CD8-positive, alpha-beta memory T cell (primary cell): Measurements from ENCODE around the gene VDR. TPM values are rescaled to one million over a fixed set of nuclear protein-coding genes. Genes with fewer than 3 reads are reported as not detected.
"Not testable (repeated sequence)": the region's sequence is repeated elsewhere in the genome, so short reads cannot be mapped to it uniquely, and the experiment has no call there.

ENCODE experiments used
- CTCF ChIA-PET: fragments of 350-600 bp; sonication (Branson Sonifier 250); formaldehyde crosslinking; loops from one replicate; lab custom pipeline; 2021; ENCODE audit warnings: antibody characterized with exemption; lab: Charles Lee
- POLR2A ChIA-PET: fragments of 350-600 bp; sonication (Branson Sonifier 250); formaldehyde crosslinking; loops from one replicate; lab custom pipeline; 2021; ENCODE audit warnings: antibody characterized with exemption; lab: Charles Lee
- DNase-seq, 5 donors: peaks; one replicate each; pipeline versions ENCODE4 v3.0.0 to v3.0.0-alpha.2; 2020 to 2022; ENCODE audit warnings: mixed read lengths in 1 of 5
- H3K27ac ChIP-seq: one replicate; pipeline ENCODE4 v1.7.0; 2013; ENCODE audit warnings: low read depth, mild to moderate bottlenecking, low read length, moderate library complexity
- H3K27me3 ChIP-seq: 2 replicates; pipeline ENCODE4 v1.7.0; 2013; ENCODE audit warnings: low read length, mild to moderate bottlenecking; ENCODE audit not compliant: insufficient read depth, poor library complexity, severe bottlenecking
- H3K36me3 ChIP-seq: 2 replicates; pipeline ENCODE4 v1.7.0; 2013; ENCODE audit warnings: mild to moderate bottlenecking, low read length, moderate library complexity; ENCODE audit not compliant: insufficient read depth
- H3K4me1 ChIP-seq: 2 replicates; pipeline ENCODE4 v1.7.0; 2013; ENCODE audit warnings: mild to moderate bottlenecking, low read length, moderate library complexity; ENCODE audit not compliant: insufficient read depth
- H3K4me3 ChIP-seq: 2 replicates; pipeline ENCODE4 v1.7.0; 2013; ENCODE audit warnings: mild to moderate bottlenecking, low read length
- H3K9me3 ChIP-seq: 2 replicates; pipeline ENCODE4 v1.7.0; 2013; ENCODE audit warnings: mild to moderate bottlenecking, low read length
- H3K27ac Mint-ChIP-seq, 8 donors: one replicate each; pipeline ENCODE4 v1.8.0; 2020 to 2021; ENCODE audit warnings: mixed read lengths in 8 of 8, mild to moderate bottlenecking in 6 of 8, inconsistent platforms in 3 of 8, moderate library complexity in 3 of 8
- H3K27me3 Mint-ChIP-seq, 2 donors: one replicate each; pipeline ENCODE4 v1.8.0; 2020 to 2021; ENCODE audit warnings: mixed read lengths in 2 of 2, mild to moderate bottlenecking in 1 of 2, moderate library complexity in 1 of 2
- H3K36me3 Mint-ChIP-seq, 3 donors: one replicate each; pipeline ENCODE4 v1.8.0; 2020 to 2021; ENCODE audit warnings: mixed read lengths in 3 of 3, inconsistent platforms in 1 of 3, mild to moderate bottlenecking in 1 of 3
- H3K4me1 Mint-ChIP-seq, 3 donors: one replicate each; pipeline ENCODE4 v1.8.0; 2020 to 2021; ENCODE audit warnings: mixed read lengths in 3 of 3, inconsistent platforms in 1 of 3, mild to moderate bottlenecking in 1 of 3
- H3K4me3 Mint-ChIP-seq, 7 donors: one replicate each; pipeline ENCODE4 v1.8.0; 2020 to 2021; ENCODE audit warnings: mixed read lengths in 7 of 7, mild to moderate bottlenecking in 6 of 7, moderate library complexity in 4 of 7, inconsistent platforms in 2 of 7
- H3K9me3 Mint-ChIP-seq, 5 donors: one replicate each; pipeline ENCODE4 v1.8.0; 2020 to 2022; ENCODE audit warnings: mixed read lengths in 5 of 5, mild to moderate bottlenecking in 3 of 5, moderate library complexity in 2 of 5, inconsistent platforms in 1 of 5
- polyA plus RNA-seq: library from polyadenylated mRNA; unstranded; fragments of 300-500 nt; fragmentation: Illumina TruSeq; gene quantifications from one replicate; pipeline ENCODE4 v1.2.3, GENCODE V29; 2021
- total RNA-seq, 2 experiments: library from RNA; stranded (reverse); gene quantifications; one replicate each; pipeline ENCODE4 v1.2.3, GENCODE V29; 2021

VDR gene
- total and polyA plus RNA-seq, 3 experiments from 2014 or later = 0.54 to 83.4 (median 79.6) TPM

- Histone ChIP-seq H3K36me3 (no peaks in the 10 kb centered on the region), H3K4me3 (peak overlapping the region; percentile 57), H3K27ac (peak overlapping the region; percentile 33), H3K9me3 (no peaks in the 10 kb centered on the region), H3K27me3 (no peaks in the 10 kb centered on the region), H3K4me1 (peaks cover 80% of the 10 kb centered on the region)
- Mint-ChIP-seq H3K4me3 (peak overlapping the region; percentile 90 to 97 (median 93)), H3K9me3 (no peaks in the 10 kb centered on the region), H3K36me3 (peaks cover 0 to 11% (median 0%) of the 10 kb centered on the region in 3 donors), H3K27ac (peak overlapping the region; percentile 87 to 99 (median 95)), H3K4me1 (peaks cover 73 to 90% (median 87%) of the 10 kb centered on the region in 3 donors), H3K27me3 (peaks cover 0 to 2% of the 10 kb centered on the region in 2 donors)
- DNase-seq = no peak
- ChIA-PET CTCF (interaction anchor here (0.8 to 24.2 kb wide), 11 partner anchors 8 to 147 kb away, joined by 3 to 452 read pairs (median 5); partner anchors contain the start of genes RAPGEF3 and TMEM106C), POLR2A (interaction anchor here (1.2 to 3.0 kb wide), 2 partner anchors 9 to 12 kb away, joined by 3 to 23 read pairs; no protein-coding TSS in a partner anchor)
Observed at GRCh38 chr12:47816403-47817271, 88.2 kb downstream of the VDR start.

DNA sequence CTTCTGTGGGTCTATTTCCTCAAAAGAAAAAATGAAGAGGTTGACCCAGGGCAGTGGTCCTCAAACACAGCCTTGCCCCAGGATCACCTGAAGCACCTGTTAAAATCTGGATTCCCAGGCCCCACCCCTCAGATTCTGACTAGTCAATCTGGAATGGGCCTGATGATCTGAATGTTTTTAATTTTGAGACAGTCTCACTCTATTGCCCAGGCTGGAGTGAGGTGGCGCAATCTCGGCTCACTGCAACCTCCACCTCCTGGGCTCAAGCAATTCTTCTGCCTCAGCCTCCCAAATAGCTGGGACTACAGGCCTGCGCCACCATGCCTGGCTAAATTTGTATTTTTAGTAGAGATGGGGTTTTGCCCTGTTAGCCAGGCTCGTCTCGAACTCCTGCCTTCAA lies 89.3 kb downstream of the VDR start:
- H3K27ac Mint-ChIP-seq = peak overlapping the region; percentile 93 to 99 (median 97)
- H3K27me3 Mint-ChIP-seq = not testable (repeated sequence)

DNA sequence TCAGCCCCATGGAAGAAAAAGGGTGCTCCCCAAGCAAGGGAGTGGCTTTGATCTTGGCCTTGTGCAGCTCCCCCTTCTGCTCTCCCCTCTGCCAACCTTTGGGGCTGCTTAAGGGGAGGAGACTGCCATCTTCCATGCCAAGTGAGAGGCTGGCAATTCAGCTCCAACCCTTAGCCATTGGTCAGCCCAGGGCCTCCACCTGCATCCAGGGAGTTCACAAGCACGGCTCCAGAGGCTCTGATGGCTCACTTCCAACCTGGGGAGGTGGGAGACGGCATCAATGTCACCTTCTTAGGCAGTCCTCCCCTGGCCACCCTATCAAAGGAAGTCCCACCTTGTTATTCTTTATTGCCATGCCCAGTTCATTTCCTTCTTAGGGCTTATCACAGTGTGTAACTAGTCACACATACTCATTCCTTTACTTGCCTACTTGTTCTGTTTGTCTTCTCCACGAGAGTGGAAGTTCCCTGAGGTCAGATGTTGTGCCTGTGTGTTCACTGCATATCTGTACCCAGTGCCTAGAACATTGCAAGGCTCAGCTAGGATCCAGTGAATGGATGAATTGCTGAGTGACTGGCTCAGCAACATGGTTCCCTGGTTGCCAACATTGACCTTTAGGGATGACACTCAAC lies 90.1 kb downstream of the VDR start:
- Mint-ChIP-seq H3K36me3 (peaks cover 0 to 8% (median 0%) of the 10 kb centered on the region in 3 donors), H3K4me3 (peak overlapping the region; percentile 62 to 94 (median 90)), H3K9me3 (no peaks in the 10 kb centered on the region), H3K27ac (peak overlapping the region; percentile 93 to 99 (median 97)), H3K27me3 (peaks cover 0 to 1% of the 10 kb centered on the region in 2 donors), H3K4me1 (peaks cover 78 to 94% (median 89%) of the 10 kb centered on the region in 3 donors)
- no peak for DNase-seq
- H3K9me3 ChIP-seq = no peaks in the 10 kb centered on the region
- no peaks in the 10 kb centered on the region for H3K27me3 ChIP-seq
- POLR2A ChIA-PET = interaction anchor here (1.0 to 2.0 kb wide), 3 partner anchors 10 to 24 kb away, joined by 3 to 6 read pairs (median 6); no protein-coding TSS in a partner anchor
- CTCF ChIA-PET = interaction anchor here (1.6 to 24.2 kb wide), 3 partner anchors 7 to 36 kb away, joined by 6 to 452 read pairs (median 11); no protein-coding TSS in a partner anchor
- peak overlapping the region; percentile 86 for H3K27ac ChIP-seq
- peaks cover 86% of the 10 kb centered on the region for H3K4me1 ChIP-seq
- no peaks in the 10 kb centered on the region for H3K36me3 ChIP-seq
- peak overlapping the region; percentile 72 for H3K4me3 ChIP-seq

More for the DNA sequence above, 89.3 kb downstream of the VDR start:
- CTCF ChIA-PET = interaction anchor here (24.2 kb wide), 1 partner anchor 20 kb away, joined by 452 read pairs; no protein-coding TSS in a partner anchor
- H3K9me3 Mint-ChIP-seq, DNase-seq, H3K27me3 ChIP-seq, POLR2A ChIA-PET, H3K36me3 ChIP-seq, H3K4me3 ChIP-seq, H3K9me3 ChIP-seq, H3K27ac ChIP-seq: not testable (repeated sequence)
- H3K4me1 ChIP-seq = peaks cover 81% of the 10 kb centered on the region
- Mint-ChIP-seq H3K4me1 (peaks cover 76 to 90% (median 87%) of the 10 kb centered on the region in 3 donors), H3K36me3 (peaks cover 0 to 11% (median 0%) of the 10 kb centered on the region in 3 donors), H3K4me3 (peak overlapping the region in 6 of 7 donors; percentile 19 to 90 (median 87))

DNA sequence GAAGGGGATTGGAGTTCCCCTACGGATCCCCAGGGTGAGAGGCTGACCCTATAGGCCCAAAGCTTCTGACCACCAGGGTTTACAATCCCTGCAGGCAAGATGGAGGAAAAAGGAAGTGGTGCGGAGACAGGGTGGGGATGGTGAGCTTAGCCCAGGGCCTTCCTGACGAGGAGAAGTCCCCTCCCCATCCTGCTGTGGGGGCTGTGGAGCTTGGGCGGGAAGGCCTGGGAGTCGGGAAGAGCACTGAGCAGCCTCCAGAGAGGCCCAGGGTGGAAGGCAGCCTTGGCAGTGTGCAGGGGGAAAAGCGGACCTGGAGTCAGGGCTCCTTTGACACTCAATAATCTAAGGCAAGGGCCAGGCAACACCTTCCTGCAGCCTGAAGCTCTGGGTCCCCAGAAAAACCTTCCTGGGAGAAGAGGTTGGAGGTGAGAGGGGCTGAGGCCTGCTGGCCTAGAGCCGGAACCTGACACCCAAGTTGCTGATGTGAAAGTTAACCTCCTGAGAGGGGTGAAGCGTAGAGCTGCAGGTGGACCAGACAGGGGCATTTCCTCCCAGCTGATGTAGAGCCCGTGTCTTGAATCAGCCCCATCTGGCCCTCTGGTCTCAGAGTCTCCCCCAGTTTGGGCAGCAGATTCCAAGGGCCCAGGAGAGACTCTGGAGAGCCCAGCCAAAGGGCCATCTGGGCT lies 91.1 kb downstream of the VDR start:
- Mint-ChIP-seq H3K27ac (peak overlapping the region; percentile 93 to 99 (median 98)), H3K9me3 (no peaks in the 10 kb centered on the region), H3K36me3 (peaks cover 0 to 5% (median 0%) of the 10 kb centered on the region in 3 donors), H3K4me3 (peak overlapping the region; percentile 84 to 94 (median 90)), H3K27me3 (peaks cover 0 to 1% of the 10 kb centered on the region in 2 donors), H3K4me1 (peaks cover 85 to 99% (median 98%) of the 10 kb centered on the region in 3 donors)
- Histone ChIP-seq H3K4me3 (peak overlapping the region; percentile 72), H3K4me1 (peaks cover 94% of the 10 kb centered on the region), H3K27ac (peak overlapping the region; percentile 86), H3K36me3 (no peaks in the 10 kb centered on the region), H3K9me3 (no peaks in the 10 kb centered on the region), H3K27me3 (no peaks in the 10 kb centered on the region)
- no peak for DNase-seq
- POLR2A ChIA-PET = interaction anchor here (0.6 to 2.0 kb wide), 11 partner anchors 8 to 106 kb away, joined by 3 to 7 read pairs (median 4); no protein-coding TSS in a partner anchor
- CTCF ChIA-PET = interaction anchor here (1.0 to 24.2 kb wide), 10 partner anchors 8 to 108 kb away, joined by 3 to 452 read pairs (median 5); partner anchors contain the start of genes RPAP3 and SLC48A1

DNA sequence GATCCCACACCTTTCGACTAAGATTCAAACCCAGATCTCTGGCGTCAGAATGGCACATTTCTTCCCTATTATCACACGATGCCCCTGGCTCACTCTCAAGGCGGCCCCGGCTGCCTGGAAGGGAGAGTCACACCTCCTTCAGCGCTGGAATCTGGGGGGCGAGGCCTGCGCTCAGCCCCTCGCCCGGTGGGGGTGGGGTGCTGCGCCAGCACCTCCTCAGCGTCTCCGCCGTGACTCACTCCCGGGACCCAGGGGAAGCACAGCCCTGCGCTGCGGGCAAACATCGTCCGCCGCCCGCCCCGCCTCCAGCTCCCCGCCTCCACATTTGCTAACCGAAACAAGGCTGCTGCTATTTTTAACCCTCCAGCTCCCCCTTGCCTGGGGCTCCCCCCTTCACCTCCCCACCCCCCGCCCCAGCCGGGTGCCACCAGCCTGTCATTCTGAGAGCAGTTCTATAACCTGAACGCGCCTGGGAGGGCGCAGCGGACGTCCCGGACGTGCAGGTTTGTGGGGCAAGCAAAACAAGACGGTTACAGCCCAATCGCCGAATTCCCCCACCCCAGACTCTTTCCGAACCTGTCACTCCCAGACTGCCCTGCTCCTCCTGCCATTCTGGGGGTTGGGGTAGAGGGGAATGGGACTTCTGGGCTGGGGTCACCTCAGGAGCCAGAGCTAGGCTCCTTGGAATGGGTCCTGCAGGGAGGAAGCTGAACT lies 91.8 kb downstream of the VDR start:
- Mint-ChIP-seq H3K4me1 (peaks cover 85 to 99% (median 98%) of the 10 kb centered on the region in 3 donors), H3K27ac (peak overlapping the region; percentile 93 to 99 (median 98)), H3K4me3 (peak overlapping the region; percentile 84 to 94 (median 90)), H3K27me3 (peaks cover 0 to 4% of the 10 kb centered on the region in 2 donors), H3K9me3 (no peaks in the 10 kb centered on the region), H3K36me3 (no peaks in the 10 kb centered on the region)
- DNase-seq = peak; percentile 79 to 93 (median 82)
- ChIA-PET POLR2A (interaction anchor here (0.6 to 2.0 kb wide), 12 partner anchors 9 to 107 kb away, joined by 3 to 7 read pairs (median 4); partner anchors contain the start of gene RPAP3), CTCF (interaction anchor here (1.0 to 24.2 kb wide), 11 partner anchors 9 to 107 kb away, joined by 3 to 452 read pairs (median 5); partner anchors contain the start of genes RPAP3 and SLC48A1)
- H3K27ac ChIP-seq = peak overlapping the region; percentile 86
- no peaks in the 10 kb centered on the region for H3K36me3 ChIP-seq
- H3K4me3 ChIP-seq = peak overlapping the region; percentile 72
- no peaks in the 10 kb centered on the region for H3K27me3 ChIP-seq
- H3K9me3 ChIP-seq = no peaks in the 10 kb centered on the region
- H3K4me1 ChIP-seq = peaks cover 94% of the 10 kb centered on the region

- peak overlapping the region; percentile 86 for H3K27ac ChIP-seq
Observed at GRCh38 chr12:47811581-47812484, 93.0 kb downstream of the VDR start.

More at GRCh38 chr12:47811581-47812484, 93.0 kb downstream of the VDR start:
- H3K4me1 ChIP-seq = peaks cover 94% of the 10 kb centered on the region
- H3K36me3 ChIP-seq = no peaks in the 10 kb centered on the region
- DNase-seq = no peak
- peak overlapping the region; percentile 78 to 99 (median 96) for H3K27ac Mint-ChIP-seq
- H3K9me3 ChIP-seq = no peaks in the 10 kb centered on the region
- peak overlapping the region; percentile 52 for H3K4me3 ChIP-seq
- no peaks in the 10 kb centered on the region for H3K9me3 Mint-ChIP-seq
- ChIA-PET CTCF (interaction anchor here (1.2 to 24.2 kb wide), 7 partner anchors 14 to 106 kb away, joined by 3 to 452 read pairs (median 5); partner anchors contain the start of gene RPAP3), POLR2A (interaction anchor here (0.8 to 2.0 kb wide), 6 partner anchors 7 to 106 kb away, joined by 3 to 7 read pairs (median 4); partner anchors contain the start of genes HDAC7 and RPAP3)
- H3K4me3 Mint-ChIP-seq = peak overlapping the region; percentile 84 to 94 (median 90)
- no peaks in the 10 kb centered on the region for H3K27me3 ChIP-seq
- peaks cover 0 to 4% of the 10 kb centered on the region in 2 donors for H3K27me3 Mint-ChIP-seq
- peaks cover 85 to 99% (median 98%) of the 10 kb centered on the region in 3 donors for H3K4me1 Mint-ChIP-seq
- H3K36me3 Mint-ChIP-seq = peaks cover 0 to 1% (median 0%) of the 10 kb centered on the region in 3 donors
